Natural killer cell (primary cell): Measurements from ENCODE around the gene IGF2. TPM values are rescaled to one million over a fixed set of nuclear protein-coding genes. Genes with fewer than 3 reads are reported as not detected.

ENCODE experiments used
- ATAC-seq, 3 donors: fragments of 150-1000 bp in 2 of 3; fragments of 200-7000 bp in 1 of 3; cut with Tn5 transposase; 1 replicate in 1 of 3; 2 replicates in 2 of 3; pipeline ENCODE4 v1.10.0; 2021; ENCODE audit warnings: mild to moderate bottlenecking in 2 of 3, moderate library complexity in 2 of 3
- DNase-seq, 2 donors: peaks; one replicate each; pipeline versions ENCODE4 v3.0.0 to v3.0.0-alpha.2; 2013 to 2021; ENCODE audit warnings: mixed read lengths in 1 of 2
- H3K27ac ChIP-seq: one replicate; pipeline ENCODE4 v1.5.1; 2013; ENCODE audit warnings: mild to moderate bottlenecking, low read length
- H3K27me3 ChIP-seq: one replicate; pipeline ENCODE4 v1.6.1; 2013; ENCODE audit warnings: low read length; ENCODE audit not compliant: control insufficient read depth, insufficient read depth
- H3K36me3 ChIP-seq: one replicate; pipeline ENCODE4 v1.6.1; 2013; ENCODE audit warnings: low read length; ENCODE audit not compliant: control insufficient read depth, insufficient read depth
- H3K4me1 ChIP-seq: one replicate; pipeline ENCODE4 v1.6.1; 2013; ENCODE audit warnings: low read length; ENCODE audit not compliant: control insufficient read depth, insufficient read depth
- H3K4me3 ChIP-seq: one replicate; pipeline ENCODE4 v1.5.1; 2013; ENCODE audit warnings: low read length
- H3K9me3 ChIP-seq: one replicate; pipeline ENCODE4 v1.6.1; 2013; ENCODE audit warnings: low read length; ENCODE audit not compliant: control insufficient read depth, insufficient read depth
- H3K27ac Mint-ChIP-seq, 2 donors: one replicate each; pipeline ENCODE4 v1.8.0; 2022; ENCODE audit warnings: mild to moderate bottlenecking in 2 of 2, mixed read lengths in 2 of 2, moderate library complexity in 1 of 2
- H3K27me3 Mint-ChIP-seq, 2 donors: one replicate each; pipeline ENCODE4 v1.8.0; 2022; ENCODE audit warnings: low read depth in 2 of 2, mixed read lengths in 2 of 2
- H3K36me3 Mint-ChIP-seq: one replicate; pipeline ENCODE4 v1.8.0; 2022; ENCODE audit warnings: mixed read lengths
- H3K4me1 Mint-ChIP-seq, 2 donors: one replicate each; pipeline ENCODE4 v1.8.0; 2022; ENCODE audit warnings: mixed read lengths in 2 of 2
- H3K4me3 Mint-ChIP-seq: one replicate; pipeline ENCODE4 v1.8.0; 2022; ENCODE audit warnings: mild to moderate bottlenecking, moderate library complexity, mixed read lengths
- H3K9me3 Mint-ChIP-seq, 2 donors: one replicate each; pipeline ENCODE4 v1.8.0; 2022; ENCODE audit warnings: mixed read lengths in 2 of 2
- CTCF ChIP-seq: fragments of 200-600 bp; IDR thresholded peaks from one replicate; pipeline ENCODE4 v1.8.0; 2022; ENCODE audit warnings: antibody characterized with exemption
- WGBS: methylation state at CpG from one replicate; pipeline ENCODE4 v1.1.7; 2013; ENCODE audit warnings: missing lambda C conversion rate; ENCODE audit not compliant: insufficient coverage; 5-methylcytosine and 5-hydroxymethylcytosine counted together
- intact Hi-C: fragments of 100-400 bp; cut with micrococcal nuclease; formaldehyde crosslinking; loops from one replicate; pipeline ENCODE4 v1.14.2; 2022
- total RNA-seq, 4 donors: library from RNA; stranded (reverse); fragments of 120-200 nt in 1 of 4; gene quantifications; one replicate each; pipeline versions ENCODE4 v1.2.3 to v1.2.4, GENCODE V29; 2013 to 2022

The IGF2 gene
- total RNA-seq, 3 donors from 2014 or later (not counting 1 experiment from before 2014, with no cell fraction given) = not detected

GRCh38 chr11:2128511-2129307, 10.5 kb downstream of the IGF2 start:
- Histone ChIP-seq H3K4me3 (no peak overlapping the region), H3K4me1 (no peaks in the 10 kb centered on the region), H3K9me3 (no peaks in the 10 kb centered on the region), H3K27ac (no peak overlapping the region), H3K27me3 (no peaks in the 10 kb centered on the region), H3K36me3 (peaks cover 9% of the 10 kb centered on the region)
- Mint-ChIP-seq H3K27me3 (peaks cover 8 to 35% of the 10 kb centered on the region in 2 donors), H3K4me3 (no peak overlapping the region), H3K36me3 (no peaks in the 10 kb centered on the region), H3K4me1 (no peaks in the 10 kb centered on the region), H3K9me3 (peaks cover 0 to 5% of the 10 kb centered on the region in 2 donors), H3K27ac (no peak overlapping the region)
- intact Hi-C loops = no loop called here
- TF ChIP-seq CTCF = no peak
- 82% methylated on average over 11 of the region's 12 CpGs for WGBS
- DNase-seq (no peak), ATAC-seq (no peak)

- TF ChIP-seq CTCF = no peak
- H3K9me3 ChIP-seq = no peaks in the 10 kb centered on the region
- no peak overlapping the region for H3K27ac ChIP-seq
- no peak overlapping the region for H3K4me3 ChIP-seq
- Mint-ChIP-seq H3K27ac (no peak overlapping the region), H3K36me3 (no peaks in the 10 kb centered on the region), H3K9me3 (peaks cover 0 to 5% of the 10 kb centered on the region in 2 donors), H3K4me1 (no peaks in the 10 kb centered on the region), H3K27me3 (peaks cover 3 to 34% of the 10 kb centered on the region in 2 donors), H3K4me3 (no peak overlapping the region)
- DNase-seq (no peak), ATAC-seq (no peak)
- H3K27me3 ChIP-seq = no peaks in the 10 kb centered on the region
- peaks cover 9% of the 10 kb centered on the region for H3K36me3 ChIP-seq
- intact Hi-C loops = no loop called here
- H3K4me1 ChIP-seq = no peaks in the 10 kb centered on the region
- WGBS = 76% methylated on average over 5 of the region's 7 CpGs
These were observed 11.1 kb downstream of the IGF2 start for GRCh38 chr11:2128130-2128510.

- ATAC-seq (no peak), DNase-seq (no peak)
- Histone ChIP-seq H3K27me3 (no peaks in the 10 kb centered on the region), H3K4me1 (no peaks in the 10 kb centered on the region), H3K4me3 (no peak overlapping the region), H3K36me3 (peaks cover 9% of the 10 kb centered on the region), H3K27ac (no peak overlapping the region), H3K9me3 (no peaks in the 10 kb centered on the region)
- peaks cover 0 to 32% of the 10 kb centered on the region in 2 donors for H3K27me3 Mint-ChIP-seq
- no peak overlapping the region for H3K27ac Mint-ChIP-seq
- no peak overlapping the region for H3K4me3 Mint-ChIP-seq
- peaks cover 0 to 5% of the 10 kb centered on the region in 2 donors for H3K9me3 Mint-ChIP-seq
- no peaks in the 10 kb centered on the region for H3K36me3 Mint-ChIP-seq
- intact Hi-C loops = no loop called here
- TF ChIP-seq CTCF = no peak
- WGBS = 80% methylated on average over 8 of the region's 8 CpGs
- H3K4me1 Mint-ChIP-seq = no peaks in the 10 kb centered on the region
These were observed 11.6 kb downstream of the IGF2 start for GRCh38 chr11:2127482-2128129.
